HepG2 (cell line): ENCODE results near the gene INF2. TPM values are rescaled to one million over a fixed set of nuclear protein-coding genes. Genes with fewer than 3 reads are reported as not detected.

ENCODE experiments used
- ATRX ChIP-seq: sonication (generic); formaldehyde crosslinking; IDR thresholded peaks from 2 replicates; pipeline ENCODE4 v1.4.0; 2020; ENCODE audit warnings: missing genetic modification reagents, borderline replicate concordance
- EZH2 ChIP-seq: conservative IDR thresholded peaks from 2 replicates; pipeline ENCODE4 v1.6.1; 2012; ENCODE audit warnings: mild to moderate bottlenecking, low read depth, low read length, moderate library complexity
- GATAD1 ChIP-seq: IDR thresholded peaks from 2 replicates; pipeline ENCODE4 v1.6.1; 2016; ENCODE audit warnings: missing genetic modification reagents, missing compliant biosample characterization
- HDAC1 ChIP-seq: sonication (generic); formaldehyde crosslinking; IDR thresholded peaks from 2 replicates; pipeline ENCODE4 v1.5.1; 2020; ENCODE audit warnings: mild to moderate bottlenecking, missing genetic modification reagents
- MBNL3 ChIP-seq: fragments of 250-450 bp; sonication (Bioruptor Pico); conservative IDR thresholded peaks from 2 replicates; pipeline ENCODE4 v1.8.0; 2022; ENCODE audit warnings: mild to moderate bottlenecking, inconsistent platforms
- MXI1 ChIP-seq: IDR thresholded peaks from 3 replicates; pipeline ENCODE4 v1.6.1; 2012; ENCODE audit warnings: low read depth, low read length, inconsistent platforms, borderline replicate concordance
- PRMT3 ChIP-seq: sonication (generic); formaldehyde crosslinking; IDR thresholded peaks from 2 replicates; pipeline ENCODE4 v1.8.1; 2022; ENCODE audit warnings: low read depth, mild to moderate bottlenecking, moderate library complexity, missing genetic modification reagents, borderline replicate concordance
- RBFOX2 ChIP-seq: fragments of 200-400 bp; formaldehyde crosslinking; IDR thresholded peaks from 2 replicates; pipeline ENCODE4 v1.6.1; 2017; ENCODE audit warnings: low read depth, mild to moderate bottlenecking, low read length
- RNF2 ChIP-seq: fragments of 450-650 bp; conservative IDR thresholded peaks from 2 replicates; pipeline ENCODE4 v1.6.1; 2016; ENCODE audit warnings: low read depth
- SMARCC2 ChIP-seq: fragments of 450-650 bp; IDR thresholded peaks from 2 replicates; pipeline ENCODE4 v1.6.1; 2017; ENCODE audit warnings: antibody characterized with exemption, mild to moderate bottlenecking
- TBX2 ChIP-seq: sonication (generic); formaldehyde crosslinking; IDR thresholded peaks from 2 replicates; pipeline ENCODE4 v1.5.0; 2020; ENCODE audit warnings: missing genetic modification reagents, mild to moderate bottlenecking, borderline replicate concordance
- TBX3 ChIP-seq: fragments of 450-650 bp; IDR thresholded peaks from 2 replicates; pipeline ENCODE4 v1.6.1; 2017; ENCODE audit warnings: antibody characterized with exemption, mild to moderate bottlenecking, inconsistent platforms, borderline replicate concordance
- ZBTB38 ChIP-seq: sonication (generic); formaldehyde crosslinking; IDR thresholded peaks from 2 replicates; pipeline ENCODE4 v1.5.1; 2020; ENCODE audit warnings: mild to moderate bottlenecking, missing genetic modification reagents
- ZBTB42 ChIP-seq: sonication (generic); formaldehyde crosslinking; IDR thresholded peaks from 2 replicates; pipeline ENCODE4 v1.5.0; 2020; ENCODE audit warnings: mild to moderate bottlenecking, missing genetic modification reagents
- ZFP36L2 ChIP-seq: sonication (generic); formaldehyde crosslinking; IDR thresholded peaks from 2 replicates; pipeline ENCODE4 v1.4.0; 2020; ENCODE audit warnings: missing genetic modification reagents
- ZNF292 ChIP-seq: sonication (generic); formaldehyde crosslinking; IDR thresholded peaks from 2 replicates; pipeline ENCODE4 v1.8.1; 2022; ENCODE audit warnings: mild to moderate bottlenecking, low read depth, missing genetic modification reagents, borderline replicate concordance
- ZNF441 ChIP-seq: sonication (generic); formaldehyde crosslinking; IDR thresholded peaks from 2 replicates; pipeline ENCODE4 v1.7.0; 2021; ENCODE audit warnings: missing genetic modification reagents, borderline replicate concordance
- ZNF501 ChIP-seq: sonication (generic); formaldehyde crosslinking; IDR thresholded peaks from 2 replicates; pipeline ENCODE4 v1.5.1; 2020; ENCODE audit warnings: mild to moderate bottlenecking, moderate library complexity, missing genetic modification reagents
- ZNF619 ChIP-seq: sonication (generic); formaldehyde crosslinking; IDR thresholded peaks from 2 replicates; pipeline ENCODE4 v1.4.0; 2020; ENCODE audit warnings: mild to moderate bottlenecking, missing genetic modification reagents
- ZNF781 ChIP-seq: sonication (generic); formaldehyde crosslinking; IDR thresholded peaks from 2 replicates; pipeline ENCODE4 v1.5.1; 2020; ENCODE audit warnings: borderline replicate concordance, mild to moderate bottlenecking, missing genetic modification reagents; ENCODE audit errors: not compliant biosample characterization
- polyA plus RNA-seq, 8 experiments: library from polyadenylated mRNA; depleted of rRNA in 3 of 8; stranded (reverse) in 7 of 8; unstranded in 1 of 8; fragments of >200 nt; fragmentation: Illumina TruSeq in 4 of 8; extraction: Trizol in 4 of 8; gene quantifications; 2 replicates each; pipeline versions ENCODE4 v1.2.1 to v1.2.3, GENCODE V29; 2011 to 2016; ENCODE audit warnings: low read depth in 4 of 8, missing spikeins in 1 of 8, mixed read lengths in 1 of 8; ENCODE audit not compliant: insufficient read depth in 1 of 8
- total RNA-seq, 5 experiments: library from RNA; depleted of rRNA; stranded (reverse); fragments of >200 nt; fragmentation: Illumina TruSeq; extraction: Trizol; gene quantifications; 2 replicates each; pipeline ENCODE4 v1.2.3, GENCODE V29; 2016; ENCODE audit warnings: low read depth in 1 of 5
- TF ChIP-seq, protein P1 (sequence below), 2 experiments: sonication (generic) in 1 of 2; formaldehyde crosslinking in 1 of 2; IDR thresholded peaks; 2 replicates each; pipeline versions ENCODE4 v1.4.0 to v1.6.1; 2018 to 2020; ENCODE audit warnings: missing genetic modification reagents in 2 of 2, borderline replicate concordance in 1 of 2, low read depth in 1 of 2, mild to moderate bottlenecking in 1 of 2, missing biosample characterization in 1 of 2
- TF ChIP-seq, protein P2 (sequence below): fragments of 450-650 bp; IDR thresholded peaks from 2 replicates; pipeline ENCODE4 v1.6.1; 2016

The INF2 gene
- total and polyA plus RNA-seq, 2 of the 13 experiments (the other 11 are each of a cell fraction or from before 2014, with no cell fraction given) = 16.4 to 26.4 TPM

DNA sequence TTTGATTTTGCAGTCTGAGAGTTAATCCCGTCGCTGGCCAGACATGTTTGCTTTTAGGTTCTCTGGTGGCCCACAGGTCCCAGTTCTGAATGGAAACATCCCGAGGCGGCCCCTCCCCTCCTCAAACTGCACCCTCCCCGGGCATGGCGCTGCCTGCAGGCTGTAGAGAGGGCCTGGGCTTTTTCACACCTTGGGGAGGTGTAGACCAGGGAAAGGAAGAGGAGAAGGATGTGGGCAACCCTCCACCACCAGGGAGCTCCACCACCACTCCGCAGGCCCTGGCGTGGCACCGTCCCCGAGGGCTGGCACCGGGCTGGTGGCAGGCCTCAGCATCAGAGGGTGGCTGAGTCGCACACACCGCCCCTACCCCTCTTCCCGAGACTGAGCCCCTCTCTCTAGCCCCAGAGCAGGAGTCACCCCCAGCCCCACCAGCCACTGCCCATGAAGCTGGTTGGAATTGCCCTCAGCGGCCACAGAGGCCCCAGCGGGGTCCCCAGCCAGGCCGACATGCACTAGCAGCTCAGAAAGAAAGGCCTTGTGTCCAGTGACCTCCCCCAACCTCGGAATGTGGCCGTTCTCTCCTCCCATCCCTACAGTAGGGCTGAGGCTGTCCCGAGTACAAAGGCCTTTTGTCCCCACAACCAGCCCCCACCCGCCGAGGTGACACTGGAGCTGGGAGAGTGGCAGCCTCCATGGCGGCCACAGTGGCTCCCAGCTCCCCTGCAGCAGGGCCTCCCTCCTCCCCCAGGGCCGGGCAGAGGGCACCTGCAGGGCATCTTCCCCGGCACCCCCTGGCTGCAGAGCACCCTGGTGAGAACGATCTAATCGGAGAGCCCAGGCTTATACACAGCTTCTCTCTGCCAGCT, 23.5 kb upstream of the INF2 start (continued):
- TF ChIP-seq ZBTB42 (CRISPR knock-in tag) = 0 out of 2 replicates have a peak, but pooled peaks have one; percentile 83
- peak; percentile 19; the same call in 1 of the 2 replicates for TF ChIP-seq ZNF619 (CRISPR knock-in tag)
- TF ChIP-seq HDAC1 (CRISPR knock-in tag) = peak; percentile 76
- TF ChIP-seq ZBTB38 (CRISPR knock-in tag) = peak; percentile 62; the same call in 1 of the 2 replicates
- peak; percentile 80 for TF ChIP-seq ZNF292 (CRISPR knock-in tag)
- TF ChIP-seq ATRX = no peak
- TF ChIP-seq, protein P1, sequence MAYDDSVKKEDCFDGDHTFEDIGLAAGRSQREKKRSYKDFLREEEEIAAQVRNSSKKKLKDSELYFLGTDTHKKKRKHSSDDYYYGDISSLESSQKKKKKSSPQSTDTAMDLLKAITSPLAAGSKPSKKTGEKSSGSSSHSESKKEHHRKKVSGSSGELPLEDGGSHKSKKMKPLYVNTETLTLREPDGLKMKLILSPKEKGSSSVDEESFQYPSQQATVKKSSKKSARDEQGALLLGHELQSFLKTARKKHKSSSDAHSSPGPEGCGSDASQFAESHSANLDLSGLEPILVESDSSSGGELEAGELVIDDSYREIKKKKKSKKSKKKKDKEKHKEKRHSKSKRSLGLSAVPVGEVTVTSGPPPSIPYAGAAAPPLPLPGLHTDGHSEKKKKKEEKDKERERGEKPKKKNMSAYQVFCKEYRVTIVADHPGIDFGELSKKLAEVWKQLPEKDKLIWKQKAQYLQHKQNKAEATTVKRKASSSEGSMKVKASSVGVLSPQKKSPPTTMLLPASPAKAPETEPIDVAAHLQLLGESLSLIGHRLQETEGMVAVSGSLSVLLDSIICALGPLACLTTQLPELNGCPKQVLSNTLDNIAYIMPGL (CRISPR knock-in tag; IDR thresholded peaks at IDR 0.05; ENCODE audit: borderline replicate concordance in 1 of 2, low read depth in 1 of 2) = peak in 1 of 2 experiments; percentile 81
- peak; percentile 52; the same call in 1 of the 2 replicates for TF ChIP-seq TBX3
- no peak for TF ChIP-seq MBNL3 (CRISPR knock-in tag)
- TF ChIP-seq RBFOX2 = peak; percentile 87
- no peak for TF ChIP-seq ZNF781 (CRISPR knock-in tag)
- peak; percentile 60; the same call in 1 of the 3 replicates for TF ChIP-seq MXI1
- no peak for TF ChIP-seq EZH2
- TF ChIP-seq SMARCC2 = no peak
- TF ChIP-seq GATAD1 (CRISPR knock-in tag) = no peak; the same call in 1 of the 2 replicates
- TF ChIP-seq ZNF501 (CRISPR knock-in tag) = peak; percentile 71
- no peak for TF ChIP-seq ZFP36L2 (CRISPR knock-in tag)
- no peak for TF ChIP-seq RNF2
- TF ChIP-seq, protein P2, sequence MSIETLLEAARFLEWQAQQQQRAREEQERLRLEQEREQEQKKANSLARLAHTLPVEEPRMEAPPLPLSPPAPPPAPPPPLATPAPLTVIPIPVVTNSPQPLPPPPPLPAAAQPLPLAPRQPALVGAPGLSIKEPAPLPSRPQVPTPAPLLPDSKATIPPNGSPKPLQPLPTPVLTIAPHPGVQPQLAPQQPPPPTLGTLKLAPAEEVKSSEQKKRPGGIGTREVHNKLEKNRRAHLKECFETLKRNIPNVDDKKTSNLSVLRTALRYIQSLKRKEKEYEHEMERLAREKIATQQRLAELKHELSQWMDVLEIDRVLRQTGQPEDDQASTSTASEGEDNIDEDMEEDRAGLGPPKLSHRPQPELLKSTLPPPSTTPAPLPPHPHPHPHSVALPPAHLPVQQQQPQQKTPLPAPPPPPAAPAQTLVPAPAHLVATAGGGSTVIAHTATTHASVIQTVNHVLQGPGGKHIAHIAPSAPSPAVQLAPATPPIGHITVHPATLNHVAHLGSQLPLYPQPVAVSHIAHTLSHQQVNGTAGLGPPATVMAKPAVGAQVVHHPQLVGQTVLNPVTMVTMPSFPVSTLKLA = no peak
- TF ChIP-seq TBX2 (CRISPR knock-in tag) = peak; percentile 85; the same call in 1 of the 2 replicates
- TF ChIP-seq ZNF441 (CRISPR knock-in tag) = peak; percentile 45; the same call in 1 of the 2 replicates
- no peak for TF ChIP-seq PRMT3
